Measurements from ENCODE around the gene DYNLT1. TPM values are rescaled to one million over a fixed set of nuclear protein-coding genes. Genes with fewer than 3 reads are reported as not detected.

Gene DYNLT1
- total and polyA plus RNA-seq, 2 experiments from 2014 or later, result 60.9 to 241 TPM

DNA sequence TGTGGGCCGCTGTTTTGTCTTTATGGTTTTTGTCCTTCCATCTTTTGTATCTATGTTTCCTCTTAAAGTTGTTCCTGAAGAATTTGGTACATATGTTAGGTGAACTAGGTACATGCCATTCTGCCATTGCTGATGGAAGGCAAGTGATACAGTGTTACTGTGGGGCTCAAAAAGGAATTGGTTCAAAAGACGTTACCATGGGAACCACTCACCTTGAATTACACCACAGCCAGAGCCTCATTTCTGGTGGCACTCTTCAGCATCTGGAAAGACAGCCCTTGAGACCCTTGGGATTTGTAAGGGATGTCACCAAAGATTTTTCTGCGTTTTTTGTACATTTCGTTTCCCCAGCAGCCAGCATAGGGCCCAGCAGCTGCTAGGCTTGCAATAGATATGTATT is 52.7 kb downstream of the DYNLT1 start:
- no peak overlapping the region for H3K4me3 Mint-ChIP-seq

More for the DNA sequence above, 52.7 kb downstream of the DYNLT1 start:
- H2AFZ ChIP-seq, result no peak overlapping the region
- peaks cover 11% of the 10 kb centered on the region; the same call in 1 of the 2 replicates for H4K20me1 ChIP-seq (replicated peaks; ENCODE audit: insufficient read depth)
- no peaks in the 10 kb centered on the region for H3K27me3 ChIP-seq (ENCODE audit: insufficient read depth)
- H3K79me2 ChIP-seq (replicated peaks; ENCODE audit: insufficient read depth), result no peaks in the 10 kb centered on the region
- no peaks in the 10 kb centered on the region for H3K27me3 Mint-ChIP-seq (ENCODE audit: insufficient read depth, low read depth, poor library complexity)
- H3F3A ChIP-seq (replicated peaks; ENCODE audit: low read depth), result no peaks in the 10 kb centered on the region
- no peak overlapping the region for H3K27ac Mint-ChIP-seq
- DNase-seq (ENCODE audit: low spot score) (no peak), ATAC-seq (no peak)
- H3K36me3 ChIP-seq (ENCODE audit: insufficient read depth), result peaks cover 29% of the 10 kb centered on the region
- no peak for TF ChIP-seq CREB1 (CRISPR knock-in tag; IDR thresholded peaks at IDR 0.05; ENCODE audit: low read depth)
- TF ChIP-seq STAT1 (IDR thresholded peaks at IDR 0.05; ENCODE audit: unreplicated experiment), result no peak
- TF ChIP-seq ETS1 (IDR thresholded peaks at IDR 0.05), result no peak
- no peak for TF ChIP-seq POLR2AphosphoS5 (IDR thresholded peaks at IDR 0.05; ENCODE audit: low read depth)
- TF ChIP-seq ZNF462 (CRISPR knock-in tag; IDR thresholded peaks at IDR 0.05), result no peak
- TF ChIP-seq JUNB (IDR thresholded peaks at IDR 0.05; ENCODE audit: unreplicated experiment), result no peak
- no peak for TF ChIP-seq EZH2phosphoT487 (IDR thresholded peaks at IDR 0.05; ENCODE audit: unreplicated experiment)
- TF ChIP-seq, protein P1, sequence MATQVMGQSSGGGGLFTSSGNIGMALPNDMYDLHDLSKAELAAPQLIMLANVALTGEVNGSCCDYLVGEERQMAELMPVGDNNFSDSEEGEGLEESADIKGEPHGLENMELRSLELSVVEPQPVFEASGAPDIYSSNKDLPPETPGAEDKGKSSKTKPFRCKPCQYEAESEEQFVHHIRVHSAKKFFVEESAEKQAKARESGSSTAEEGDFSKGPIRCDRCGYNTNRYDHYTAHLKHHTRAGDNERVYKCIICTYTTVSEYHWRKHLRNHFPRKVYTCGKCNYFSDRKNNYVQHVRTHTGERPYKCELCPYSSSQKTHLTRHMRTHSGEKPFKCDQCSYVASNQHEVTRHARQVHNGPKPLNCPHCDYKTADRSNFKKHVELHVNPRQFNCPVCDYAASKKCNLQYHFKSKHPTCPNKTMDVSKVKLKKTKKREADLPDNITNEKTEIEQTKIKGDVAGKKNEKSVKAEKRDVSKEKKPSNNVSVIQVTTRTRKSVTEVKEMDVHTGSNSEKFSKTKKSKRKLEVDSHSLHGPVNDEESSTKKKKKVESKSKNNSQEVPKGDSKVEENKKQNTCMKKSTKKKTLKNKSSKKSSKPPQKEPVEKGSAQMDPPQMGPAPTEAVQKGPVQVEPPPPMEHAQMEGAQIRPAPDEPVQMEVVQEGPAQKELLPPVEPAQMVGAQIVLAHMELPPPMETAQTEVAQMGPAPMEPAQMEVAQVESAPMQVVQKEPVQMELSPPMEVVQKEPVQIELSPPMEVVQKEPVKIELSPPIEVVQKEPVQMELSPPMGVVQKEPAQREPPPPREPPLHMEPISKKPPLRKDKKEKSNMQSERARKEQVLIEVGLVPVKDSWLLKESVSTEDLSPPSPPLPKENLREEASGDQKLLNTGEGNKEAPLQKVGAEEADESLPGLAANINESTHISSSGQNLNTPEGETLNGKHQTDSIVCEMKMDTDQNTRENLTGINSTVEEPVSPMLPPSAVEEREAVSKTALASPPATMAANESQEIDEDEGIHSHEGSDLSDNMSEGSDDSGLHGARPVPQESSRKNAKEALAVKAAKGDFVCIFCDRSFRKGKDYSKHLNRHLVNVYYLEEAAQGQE (IDR thresholded peaks at IDR 0.05; ENCODE audit: unreplicated experiment), result no peak
- TF ChIP-seq ZNF114 (CRISPR knock-in tag; IDR thresholded peaks at IDR 0.05), result no peak
- H3K9me2 ChIP-seq (ENCODE audit: insufficient read depth), result no peaks in the 10 kb centered on the region
- peaks cover 84% of the 10 kb centered on the region for H3K36me3 Mint-ChIP-seq (ENCODE audit: low read depth)
- no peak overlapping the region for H3K4me3 ChIP-seq
- H3K4me1 ChIP-seq (ENCODE audit: insufficient read depth), result no peaks in the 10 kb centered on the region
- H3K27ac ChIP-seq (ENCODE audit: low read depth), result no peak overlapping the region
- no peaks in the 10 kb centered on the region for H3K4me1 Mint-ChIP-seq
- H3K9me3 Mint-ChIP-seq, result no peaks in the 10 kb centered on the region
- no peak overlapping the region for H3K4me2 ChIP-seq

Measured in GM23338 (cell line).